ENCODE measurements around the gene DNAJC25. TPM values are rescaled to one million over a fixed set of nuclear protein-coding genes. Genes with fewer than 3 reads are reported as not detected.

The DNAJC25 gene
- total and polyA plus RNA-seq, 2 of the 8 experiments (the other 6 are each of a cell fraction or from before 2014, with no cell fraction given) = 2.7 to 6.2 TPM

GRCh38 chr9:111649016-111649415, 17.9 kb downstream of the DNAJC25 start:
- Histone ChIP-seq H3K79me2 (ENCODE audit: control insufficient read depth in 1 of 2, insufficient read depth in 2 of 2, low read length in 2 of 2) (no peaks in the 10 kb centered on the region), H3K56ac (replicated peaks; ENCODE audit: insufficient read length, low read depth, low read length) (no peak overlapping the region), H3K9me3 (ENCODE audit: insufficient read depth in 2 of 2, low read depth in 1 of 2, low read length in 1 of 2) (no peaks in the 10 kb centered on the region), H3K23ac (ENCODE audit: insufficient read length) (no peak overlapping the region), H2BK15ac (ENCODE audit: low read length) (no peak overlapping the region), H3K79me1 (ENCODE audit: low read depth, low read length) (no peaks in the 10 kb centered on the region), H2BK20ac (ENCODE audit: low read length) (no peak overlapping the region), H4K91ac (replicated peaks; ENCODE audit: insufficient read length, low read length) (no peak overlapping the region), H2AFZ (ENCODE audit: low read length) (no peak overlapping the region), H3K4ac (replicated peaks; ENCODE audit: insufficient read length, low read depth, low read length) (no peak overlapping the region), H3K14ac (ENCODE audit: insufficient read length) (no peak overlapping the region), H3K27me3 (replicated peaks in 1 of 4; ENCODE audit: control insufficient read depth in 3 of 4, extremely low read depth in 1 of 4, insufficient read depth in 3 of 4, low read length in 3 of 4) (no peaks in the 10 kb centered on the region), H4K8ac (ENCODE audit: extremely low read depth, insufficient read depth, low read length) (no peak overlapping the region), H4K5ac (ENCODE audit: insufficient read length, low read depth, low read length) (no peak overlapping the region), H2BK120ac (replicated peaks; ENCODE audit: low read depth, low read length) (no peak overlapping the region), H3K18ac (ENCODE audit: extremely low read depth, low read length) (no peak overlapping the region), H2BK5ac (ENCODE audit: low read depth, low read length) (no peak overlapping the region), H4K20me1 (replicated peaks in 1 of 2; ENCODE audit: control insufficient read depth in 1 of 2, insufficient read depth in 2 of 2, low read length in 2 of 2) (peaks cover 0 to 3% of the 10 kb centered on the region in 2 experiments), H3K36me3 (ENCODE audit: control insufficient read depth in 2 of 4, insufficient read depth in 4 of 4, low read length in 3 of 4) (peaks cover 0 to 34% (median 6%) of the 10 kb centered on the region in 4 experiments; a peak in 6 of 8 replicates), H3K27ac (ENCODE audit: low read depth, low read length) (no peak overlapping the region), H3K4me3 (ENCODE audit: extremely low read depth in 1 of 4, insufficient read depth in 2 of 4, low read depth in 3 of 4, low read length in 4 of 4) (no peak overlapping the region), H3K4me1 (replicated peaks in 1 of 4; ENCODE audit: control insufficient read depth in 3 of 4, insufficient read depth in 4 of 4, low read length in 3 of 4) (no peaks in the 10 kb centered on the region), H3K9ac (replicated peaks in 1 of 4; ENCODE audit: extremely low read depth in 1 of 4, low read depth in 3 of 4, low read length in 3 of 4) (no peak overlapping the region), H2BK12ac (ENCODE audit: low read depth, low read length) (no peak overlapping the region), H3K23me2 (ENCODE audit: low read depth, low read length) (no peaks in the 10 kb centered on the region), H2AK5ac (ENCODE audit: low read depth, low read length) (no peak overlapping the region), H3K4me2 (ENCODE audit: insufficient read depth in 1 of 2, low read depth in 2 of 2, low read length in 2 of 2) (no peak overlapping the region)
- FAIRE-seq (no peak), DNase-seq (ENCODE audit: low read depth in 1 of 2, low spot score in 2 of 2) (no peak)
- WGBS, 2 experiments (ENCODE audit: extremely low coverage in 1 of 2, insufficient coverage in 1 of 2, insufficient read length in 1 of 2, insufficient replicate concordance in 2 of 2, low coverage in 1 of 2, low lambda C conversion rate in 2 of 2, missing lambda C conversion rate in 1 of 2) = 86% methylated on average over 4 of the region's 4 CpGs; no CpG with 5 or more reads in 1 of the 2 experiments
- ChIA-PET POLR2A (ENCODE audit: partially characterized antibody) (no interaction called here), CTCF (ENCODE audit: partially characterized antibody) (interaction anchor here (0.6 to 2.1 kb wide), 3 partner anchors 28 to 437 kb away, joined by 3 to 6 read pairs (median 3); no protein-coding TSS in a partner anchor)
- TF ChIP-seq CBX8 (IDR thresholded peaks at IDR 0.05; ENCODE audit: borderline replicate concordance, low read depth, low read length) (no peak), JUND (IDR thresholded peaks at IDR 0.05; ENCODE audit: low read length) (no peak), SRF (IDR thresholded peaks at IDR 0.05; ENCODE audit: low read depth, low read length) (no peak), SAP30 (IDR thresholded peaks at IDR 0.05; ENCODE audit: insufficient read depth, insufficient replicate concordance, low read length) (no peak), RXRA (IDR thresholded peaks at IDR 0.05; ENCODE audit: insufficient read depth, low read depth, low read length) (no peak), POU5F1 (IDR thresholded peaks at IDR 0.05; ENCODE audit: low read depth, low read length) (no peak), POLR2AphosphoS5 (IDR thresholded peaks at IDR 0.05; ENCODE audit: low read depth, low read length) (no peak), ATF2 (IDR thresholded peaks at IDR 0.05; ENCODE audit: low read length) (no peak), SUZ12 (IDR thresholded peaks at IDR 0.05; ENCODE audit: low read length) (no peak), ATF3 (IDR thresholded peaks at IDR 0.05; ENCODE audit: insufficient read depth, low read depth, low read length) (no peak), BACH1 (IDR thresholded peaks at IDR 0.05; ENCODE audit: low read length) (no peak), ASH2L (IDR thresholded peaks at IDR 0.05; ENCODE audit: low read length) (no peak)
